Occipital lobe (tissue), 2 donors: ENCODE data around the gene IQCK. TPM values are rescaled to one million over a fixed set of nuclear protein-coding genes. Genes with fewer than 3 reads are reported as not detected.

Experiments used
- small RNA-seq: library from RNA; depleted of rRNA; stranded (forward); fragments of <200 nt; gene quantifications from one replicate; pipeline ENCODE3, GENCODE V24; 2014
- total RNA-seq: library from RNA; depleted of rRNA; stranded (reverse); fragments of >200 nt; gene quantifications from one replicate; pipeline ENCODE4 v1.2.3, GENCODE V29; 2014

The IQCK gene
- total RNA-seq, 1 donor from 2014 or later: 10.8 TPM

Small RNA genes lying within 50 kb of the gene (small RNA-seq; reads per million reads assigned to genes)
- not detected for gene LARP7P2

Other genes starting within 250 kb of the IQCK start
- 29.9 TPM for gene GDE1, start 196.2 kb upstream of the IQCK start, total RNA-seq
- gene CCP110, start 194.3 kb upstream of the IQCK start, total RNA-seq: 85.5 TPM
- gene VPS35L, start 162.6 kb upstream of the IQCK start, total RNA-seq: 43.2 TPM
- 20.1 TPM for gene KNOP1, start within 50 bp of the IQCK start, total RNA-seq
- 39.3 TPM for gene GPRC5B, start 166.6 kb downstream of the IQCK start, total RNA-seq